HepG2 (cell line): Measurements from ENCODE around the gene LRP1B. TPM values are rescaled to one million over a fixed set of nuclear protein-coding genes. Genes with fewer than 3 reads are reported as not detected.

Experiments used
- ATAC-seq: fragments of 200-7000 bp; cut with Tn5 transposase; 3 replicates; pipeline ENCODE4 v1.9.1; 2020; ENCODE audit warnings: mild to moderate bottlenecking, moderate library complexity
- BruUV-seq: library from RNA; stranded (reverse); fragments of 400-500 nt; replicated peaks from 2 replicates; lab custom pipeline; 2021; lab: Mats Ljungman, UMichigan
- CTCF ChIA-PET: fragments of 300-600 bp; formaldehyde crosslinking; extraction: SDS; loops from one replicate; lab custom pipeline; 2021; ENCODE audit warnings: low total read pairs, inconsistent platforms, low intra/inter-chr PET ratio; lab: Yijun Ruan, JAX
- POLR2A ChIA-PET: fragments of 350-600 bp; sonication (Branson Sonifier 250); formaldehyde crosslinking; loops from one replicate; lab custom pipeline; 2020; ENCODE audit warnings: antibody characterized with exemption, inconsistent platforms; lab: Yijun Ruan, JAX
- DNase-seq: peaks from one replicate; pipeline ENCODE4 v3.0.0-alpha.2; 2015; ENCODE audit warnings: low spot score
- FAIRE-seq: peaks from 3 replicates; lab custom pipeline; 2011; peaks lifted over from hg19 to GRCh38; lab: Jason Lieb, UNC
- H2AFZ ChIP-seq: one replicate; pipeline ENCODE4 v1.6.1; 2011; ENCODE audit warnings: low read length, inconsistent platforms
- H3K27ac ChIP-seq: fragments of 300-600 bp; 3 replicates; pipeline ENCODE4 v1.8.0; 2011; ENCODE audit warnings: mixed run types, mild to moderate bottlenecking, mixed read lengths, low read length, inconsistent platforms; ENCODE audit not compliant: insufficient read depth; ENCODE audit errors: extremely low read length
- H3K27me3 ChIP-seq, 2 experiments: fragments of 200-600 bp in 1 of 2; 2 replicates in 1 of 2; 3 replicates in 1 of 2; pipeline versions ENCODE4 v1.6.0 to v1.8.0; 2011; ENCODE audit warnings: low read length in 2 of 2, mild to moderate bottlenecking in 2 of 2, moderate library complexity in 2 of 2, inconsistent platforms in 1 of 2; ENCODE audit not compliant: insufficient read depth in 2 of 2, control insufficient read depth in 1 of 2
- H3K36me3 ChIP-seq, 2 experiments: fragments of 200-600 bp in 1 of 2; replicated peaks in 1 of 2; 2 replicates in 1 of 2; 3 replicates in 1 of 2; pipeline versions ENCODE4 v1.5.1 to v1.8.0; 2011; ENCODE audit warnings: low read length in 2 of 2, inconsistent platforms in 1 of 2; ENCODE audit not compliant: insufficient read depth in 2 of 2, control insufficient read depth in 1 of 2
- H3K4me1 ChIP-seq: 2 replicates; pipeline ENCODE4 v1.5.1; 2012; ENCODE audit warnings: low read length, inconsistent platforms; ENCODE audit not compliant: insufficient read depth
- H3K4me2 ChIP-seq: 2 replicates; pipeline ENCODE4 v1.6.0; 2011; ENCODE audit warnings: low read depth, low read length, inconsistent platforms
- H3K4me3 ChIP-seq, 3 experiments: fragments of 200-600 bp in 1 of 3; sonication (generic), shearing (Covaris generic) in 1 of 3; replicated peaks in 1 of 3; 2 replicates each; pipeline ENCODE4 v1.5.1; 2011 to 2016; ENCODE audit warnings: low read length in 3 of 3, inconsistent platforms in 2 of 3, low read depth in 2 of 3, mild to moderate bottlenecking in 2 of 3, control low read depth in 1 of 3, mixed read lengths in 1 of 3; ENCODE audit not compliant: insufficient read depth in 1 of 3
- H3K79me2 ChIP-seq: one replicate; pipeline ENCODE4 v1.6.1; 2011; ENCODE audit warnings: low read length, inconsistent platforms; ENCODE audit not compliant: insufficient read depth
- H3K9ac ChIP-seq: 2 replicates; pipeline ENCODE4 v1.6.0; 2011; ENCODE audit warnings: mild to moderate bottlenecking, low read depth, low read length, inconsistent platforms; ENCODE audit not compliant: insufficient read depth
- H3K9me3 ChIP-seq: 2 replicates; pipeline ENCODE4 v1.5.1; 2012; ENCODE audit warnings: mild to moderate bottlenecking, low read length
- H4K20me1 ChIP-seq: 2 replicates; pipeline ENCODE4 v1.6.0; 2011; ENCODE audit warnings: inconsistent platforms, mild to moderate bottlenecking, low read length, moderate library complexity; ENCODE audit not compliant: insufficient read depth
- EED ChIP-seq: sonication (generic); formaldehyde crosslinking; IDR thresholded peaks from 2 replicates; pipeline ENCODE4 v1.5.0; 2020; ENCODE audit warnings: mild to moderate bottlenecking, missing genetic modification reagents
- GFI1 ChIP-seq: sonication (generic); formaldehyde crosslinking; IDR thresholded peaks from 2 replicates; pipeline ENCODE4 v1.5.0; 2020; ENCODE audit warnings: missing genetic modification reagents, mild to moderate bottlenecking, borderline replicate concordance
- MIER3 ChIP-seq: IDR thresholded peaks from 2 replicates; pipeline ENCODE4 v1.6.1; 2016; ENCODE audit warnings: missing compliant biosample characterization, borderline replicate concordance
- POLR2AphosphoS5 ChIP-seq: IDR thresholded peaks from 2 replicates; pipeline ENCODE4 v1.6.1; 2012; ENCODE audit warnings: low read depth, low read length
- SIN3B ChIP-seq: fragments of 150-350 bp; IDR thresholded peaks from 2 replicates; pipeline ENCODE4 v1.6.1; 2014; ENCODE audit warnings: low read length
- ZHX1 ChIP-seq: sonication (generic); formaldehyde crosslinking; IDR thresholded peaks from 2 replicates; pipeline ENCODE4 v1.8.1; 2022; ENCODE audit warnings: low read depth, mild to moderate bottlenecking, missing genetic modification reagents
- ZNF614 ChIP-seq: IDR thresholded peaks from 2 replicates; pipeline ENCODE4 v1.6.1; 2018; ENCODE audit warnings: missing biosample characterization, missing genetic modification reagents, inconsistent platforms, borderline replicate concordance
- ZNF615 ChIP-seq: sonication (generic); formaldehyde crosslinking; IDR thresholded peaks from 2 replicates; pipeline ENCODE4 v1.5.0; 2020; ENCODE audit warnings: mild to moderate bottlenecking, missing genetic modification reagents, borderline replicate concordance
- WGBS: methylation state at CpG from one replicate; pipeline ENCODE4 v1.1.6; 2017; ENCODE audit warnings: low lambda C conversion rate; 5-methylcytosine and 5-hydroxymethylcytosine counted together
- in situ Hi-C: cut with HindIII; loops from 2 replicates; pipeline ENCODE4 v1.10.0; 2017; ENCODE audit warnings: low pct_unique_long_range_greater_than_20kb; ENCODE audit not compliant: extremely low pct_ligation_motif_present
- intact Hi-C: fragments of 100-400 bp; cut with micrococcal nuclease; formaldehyde crosslinking; loops from one replicate; pipeline ENCODE4 v1.10.0; 2022; ENCODE audit not compliant: unreplicated experiment
- polyA plus RNA-seq, 8 experiments: library from polyadenylated mRNA; depleted of rRNA in 3 of 8; stranded (reverse) in 7 of 8; unstranded in 1 of 8; fragments of >200 nt; fragmentation: Illumina TruSeq in 4 of 8; extraction: Trizol in 4 of 8; gene quantifications; 2 replicates each; pipeline versions ENCODE4 v1.2.1 to v1.2.3, GENCODE V29; 2011 to 2016; ENCODE audit warnings: low read depth in 4 of 8, missing spikeins in 1 of 8, mixed read lengths in 1 of 8; ENCODE audit not compliant: insufficient read depth in 1 of 8
- total RNA-seq, 5 experiments: library from RNA; depleted of rRNA; stranded (reverse); fragments of >200 nt; fragmentation: Illumina TruSeq; extraction: Trizol; gene quantifications; 2 replicates each; pipeline ENCODE4 v1.2.3, GENCODE V29; 2016; ENCODE audit warnings: low read depth in 1 of 5
- TF ChIP-seq, protein P1 (sequence below): sonication (generic); formaldehyde crosslinking; IDR thresholded peaks from 2 replicates; pipeline ENCODE4 v1.4.0; 2020; ENCODE audit warnings: missing genetic modification reagents, mild to moderate bottlenecking, borderline replicate concordance

LRP1B gene
- total and polyA plus RNA-seq, 2 of the 13 experiments (the other 11 are each of a cell fraction or from before 2014, with no cell fraction given): 0.04 TPM; not detected in 1

- TF ChIP-seq, protein P1, sequence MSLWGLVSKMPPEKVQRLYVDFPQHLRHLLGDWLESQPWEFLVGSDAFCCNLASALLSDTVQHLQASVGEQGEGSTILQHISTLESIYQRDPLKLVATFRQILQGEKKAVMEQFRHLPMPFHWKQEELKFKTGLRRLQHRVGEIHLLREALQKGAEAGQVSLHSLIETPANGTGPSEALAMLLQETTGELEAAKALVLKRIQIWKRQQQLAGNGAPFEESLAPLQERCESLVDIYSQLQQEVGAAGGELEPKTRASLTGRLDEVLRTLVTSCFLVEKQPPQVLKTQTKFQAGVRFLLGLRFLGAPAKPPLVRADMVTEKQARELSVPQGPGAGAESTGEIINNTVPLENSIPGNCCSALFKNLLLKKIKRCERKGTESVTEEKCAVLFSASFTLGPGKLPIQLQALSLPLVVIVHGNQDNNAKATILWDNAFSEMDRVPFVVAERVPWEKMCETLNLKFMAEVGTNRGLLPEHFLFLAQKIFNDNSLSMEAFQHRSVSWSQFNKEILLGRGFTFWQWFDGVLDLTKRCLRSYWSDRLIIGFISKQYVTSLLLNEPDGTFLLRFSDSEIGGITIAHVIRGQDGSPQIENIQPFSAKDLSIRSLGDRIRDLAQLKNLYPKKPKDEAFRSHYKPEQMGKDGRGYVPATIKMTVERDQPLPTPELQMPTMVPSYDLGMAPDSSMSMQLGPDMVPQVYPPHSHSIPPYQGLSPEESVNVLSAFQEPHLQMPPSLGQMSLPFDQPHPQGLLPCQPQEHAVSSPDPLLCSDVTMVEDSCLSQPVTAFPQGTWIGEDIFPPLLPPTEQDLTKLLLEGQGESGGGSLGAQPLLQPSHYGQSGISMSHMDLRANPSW (CRISPR knock-in tag): no peak
These were observed 497.7 kb downstream of the LRP1B start (continued) for GRCh38 chr2:141633132-141633531.

GRCh38 chr2:141630407-141630930 is 500.3 kb downstream of the LRP1B start:
- no peak overlapping the region for H2AFZ ChIP-seq
- no peak for TF ChIP-seq POLR2AphosphoS5
- TF ChIP-seq GFI1: no peak
- no peak for TF ChIP-seq SIN3B
- TF ChIP-seq EED: no peak
- TF ChIP-seq ZNF614: no peak
- TF ChIP-seq ZHX1 (CRISPR knock-in tag): no peak
- TF ChIP-seq MIER3 (CRISPR knock-in tag): no peak
- no peak for TF ChIP-seq ZNF615
- no peaks in the 10 kb centered on the region for H4K20me1 ChIP-seq
- no peaks in the 10 kb centered on the region for H3K79me2 ChIP-seq
- in situ Hi-C loops: no loop called here
- H3K9me3 ChIP-seq: no peaks in the 10 kb centered on the region
- no peak overlapping the region for H3K4me2 ChIP-seq
- H3K9ac ChIP-seq: no peak overlapping the region
- DNase-seq (no peak), ATAC-seq (no peak), FAIRE-seq (no peak)
- H3K4me3 ChIP-seq: no peak overlapping the region
- POLR2A ChIA-PET: no interaction called here
- intact Hi-C loops: no loop called here
- WGBS: under 1% methylated on average over 3 of the region's 3 CpGs
- CTCF ChIA-PET: no interaction called here
- BruUV-seq: no TSS peak
- H3K27me3 ChIP-seq: no peaks in the 10 kb centered on the region
- no peaks in the 10 kb centered on the region for H3K4me1 ChIP-seq
- no peak overlapping the region for H3K27ac ChIP-seq
- H3K36me3 ChIP-seq: no peaks in the 10 kb centered on the region
